OCI-LY3 (cell line): ENCODE data around the gene SUMO4.

ENCODE experiments used
- H2AFZ ChIP-seq: fragments of 200-600, 300-600 bp; shearing (Covaris generic); 2 replicates; pipeline ENCODE4 v1.6.0; 2014; ENCODE audit warnings: antibody characterized with exemption, low read depth, low read length
- H3K27ac ChIP-seq: fragments of 200-600, 300-600 bp; sonication (generic); 2 replicates; pipeline ENCODE4 v1.5.1; 2014; ENCODE audit warnings: mild to moderate bottlenecking, low read length, moderate library complexity, mixed read lengths
- H3K27me3 ChIP-seq: fragments of 200-600, 300-600 bp; sonication (generic); 2 replicates; pipeline ENCODE4 v1.6.1; 2014; ENCODE audit warnings: low read depth, low read length, mixed read lengths
- H3K36me3 ChIP-seq: fragments of 200-600, 300-600 bp; sonication (generic); replicated peaks from 2 replicates; pipeline ENCODE3; 2014; ENCODE audit warnings: low read depth, low read length, mixed read lengths
- H3K4me1 ChIP-seq: fragments of 300-600, 200-600 bp; sonication (generic); 2 replicates; pipeline ENCODE4 v1.6.1; 2014; ENCODE audit warnings: low read length, mixed read lengths
- H3K4me2 ChIP-seq: fragments of 200-600, 300-600 bp; sonication (generic); 2 replicates; pipeline ENCODE4 v1.6.1; 2014; ENCODE audit warnings: low read length, mixed read lengths
- H3K4me3 ChIP-seq: fragments of 300-600, 200-600 bp; sonication (generic); 2 replicates; pipeline ENCODE4 v1.5.1; 2014; ENCODE audit warnings: antibody characterized with exemption, mild to moderate bottlenecking, low read length, moderate library complexity
- H3K79me2 ChIP-seq: fragments of 300-600, 200-600 bp; shearing (Covaris generic); 2 replicates; pipeline ENCODE4 v1.6.1; 2014; ENCODE audit warnings: mild to moderate bottlenecking, low read length, mixed read lengths
- H3K9ac ChIP-seq: fragments of 300-600, 200-600 bp; shearing (Covaris generic); 2 replicates; pipeline ENCODE4 v1.6.0; 2014; ENCODE audit warnings: mild to moderate bottlenecking, low read length, moderate library complexity
- H3K9me3 ChIP-seq: fragments of 200-600, 300-600 bp; shearing (Covaris generic); 2 replicates; pipeline ENCODE4 v1.6.1; 2014; ENCODE audit warnings: low read length, mixed read lengths; ENCODE audit not compliant: insufficient read depth
- H4K20me1 ChIP-seq: fragments of 200-600, 300-600 bp; sonication (generic); 2 replicates; pipeline ENCODE4 v1.6.1; 2016; ENCODE audit warnings: low read length, mixed read lengths; ENCODE audit not compliant: insufficient read depth
- CTCF ChIP-seq: fragments of 200-600, 300-600 bp; sonication (generic); IDR thresholded peaks from 2 replicates; pipeline ENCODE4 v1.5.1; 2014; ENCODE audit warnings: antibody characterized with exemption, low read length, low read depth
- EZH2phosphoT487 ChIP-seq: fragments of 200-600 bp; shearing (Covaris generic); IDR thresholded peaks from 2 replicates; pipeline ENCODE4 v1.6.1; 2018; ENCODE audit warnings: antibody characterized with exemption, mixed run types, low read depth

Gene SUMO4

GRCh38 chr6:149409617-149410016 lies 9.6 kb downstream of the SUMO4 start:
- no peaks in the 10 kb centered on the region for H3K9me3 ChIP-seq
- peaks cover 44% of the 10 kb centered on the region for H3K36me3 ChIP-seq
- H3K27ac ChIP-seq: no peak overlapping the region
- no peak overlapping the region for H3K9ac ChIP-seq
- H2AFZ ChIP-seq: no peak overlapping the region
- H4K20me1 ChIP-seq: 0 out of 2 replicates have a peak, but pooled peaks cover 5% of the 10 kb centered on the region
- H3K4me1 ChIP-seq: peaks cover 15% of the 10 kb centered on the region
- no peak overlapping the region for H3K4me2 ChIP-seq
- TF ChIP-seq CTCF (no peak), EZH2phosphoT487 (no peak)
- H3K79me2 ChIP-seq: no peaks in the 10 kb centered on the region
- H3K27me3 ChIP-seq: no peaks in the 10 kb centered on the region
- H3K4me3 ChIP-seq: no peak overlapping the region

GRCh38 chr6:149410557-149410956 lies 10.5 kb downstream of the SUMO4 start:
- H3K27me3 ChIP-seq: no peaks in the 10 kb centered on the region
- no peaks in the 10 kb centered on the region for H3K79me2 ChIP-seq
- no peaks in the 10 kb centered on the region for H3K9me3 ChIP-seq
- H3K4me3 ChIP-seq: no peak overlapping the region
- H3K27ac ChIP-seq: no peak overlapping the region
- no peak overlapping the region for H3K4me2 ChIP-seq
- TF ChIP-seq EZH2phosphoT487: no peak
- no peak for TF ChIP-seq CTCF
- H3K4me1 ChIP-seq: peaks cover 15% of the 10 kb centered on the region
- no peak overlapping the region for H2AFZ ChIP-seq
- no peak overlapping the region for H3K9ac ChIP-seq
- H4K20me1 ChIP-seq: 0 out of 2 replicates have a peak, but pooled peaks cover 5% of the 10 kb centered on the region
- peaks cover 42% of the 10 kb centered on the region for H3K36me3 ChIP-seq

- H3K4me3 ChIP-seq: no peak overlapping the region
- 0 out of 2 replicates have a peak, but pooled peaks cover 5% of the 10 kb centered on the region for H4K20me1 ChIP-seq
- no peak overlapping the region for H3K9ac ChIP-seq
- H3K4me1 ChIP-seq: peaks cover 28% of the 10 kb centered on the region
- H3K79me2 ChIP-seq: no peaks in the 10 kb centered on the region
- H3K9me3 ChIP-seq: no peaks in the 10 kb centered on the region
- peaks cover 37% of the 10 kb centered on the region for H3K36me3 ChIP-seq
- TF ChIP-seq EZH2phosphoT487 (no peak), CTCF (no peak)
- H2AFZ ChIP-seq: no peak overlapping the region
- H3K27me3 ChIP-seq: no peaks in the 10 kb centered on the region
- H3K27ac ChIP-seq: no peak overlapping the region
- H3K4me2 ChIP-seq: no peak overlapping the region
These were observed 13.9 kb downstream of the SUMO4 start for GRCh38 chr6:149414009-149414408.

- Histone ChIP-seq H4K20me1 (0 out of 2 replicates have a peak, but pooled peaks cover 5% of the 10 kb centered on the region), H3K9ac (no peak overlapping the region), H3K4me3 (no peak overlapping the region), H3K4me1 (peaks cover 37% of the 10 kb centered on the region), H3K4me2 (no peak overlapping the region), H3K27me3 (no peaks in the 10 kb centered on the region), H3K36me3 (peaks cover 34% of the 10 kb centered on the region), H3K79me2 (no peaks in the 10 kb centered on the region), H2AFZ (no peak overlapping the region), H3K27ac (no peak overlapping the region), H3K9me3 (no peaks in the 10 kb centered on the region)
- TF ChIP-seq EZH2phosphoT487 (no peak), CTCF (no peak)
These were observed 14.8 kb downstream of the SUMO4 start for GRCh38 chr6:149414821-149415220.
